ENCODE data around the gene RASAL3. TPM values are rescaled to one million over a fixed set of nuclear protein-coding genes. Genes with fewer than 3 reads are reported as not detected.
"Not testable (repeated sequence)": the region's sequence is repeated elsewhere in the genome, so short reads cannot be mapped to it uniquely, and the experiment has no call there.

Gene RASAL3
- total RNA-seq, 1 donor from 2014 or later = not detected

- Mint-ChIP-seq H3K4me3 (ENCODE audit: unreplicated experiment) (peak within 1 kb of the TSS; percentile 98), H3K36me3 (ENCODE audit: unreplicated experiment) (peaks cover 21% of the 10 kb centered on the region), H3K27ac (ENCODE audit: unreplicated experiment) (peak within 1 kb of the TSS; percentile 96), H3K27me3 (ENCODE audit: unreplicated experiment) (no peaks in the 10 kb centered on the region), H3K9me3 (ENCODE audit: unreplicated experiment) (no peaks in the 10 kb centered on the region), H3K4me1 (ENCODE audit: unreplicated experiment) (peaks cover 33% of the 10 kb centered on the region)
- peak; percentile 84 for TF ChIP-seq CTCF (IDR thresholded peaks at IDR 0.05)
- DNase-seq (ENCODE audit: extremely low spot score, unreplicated experiment) = peak; percentile 99
Measured at GRCh38 chr19:15418579-15419412, 45.5 kb downstream of the RASAL3 start, which contains the start of gene AKAP8L. Gene AKAP8L, minus strand, starts transcription at chr19:15418988. Its CDS starts 65 bp downstream, at chr19:15418923.

DNA sequence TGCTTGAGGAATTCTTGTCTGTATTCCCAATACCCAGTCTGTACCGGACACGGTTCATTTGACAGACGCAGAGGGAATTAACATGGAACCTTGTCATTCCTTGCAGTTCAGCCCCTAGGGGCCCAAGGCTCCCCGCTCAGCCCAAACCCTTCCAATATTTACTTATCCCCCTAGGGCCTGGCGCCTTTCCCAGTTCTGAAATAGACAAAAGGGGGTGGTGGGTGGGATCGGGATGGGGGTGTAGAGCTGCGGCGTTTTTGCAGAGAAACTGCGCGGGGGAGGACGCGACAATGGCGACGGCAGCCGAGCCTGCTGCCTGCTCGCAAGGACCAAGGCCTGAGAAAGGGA lies 46.1 kb downstream of the RASAL3 start:
- H3K27ac Mint-ChIP-seq (ENCODE audit: unreplicated experiment) = peak overlapping the region; percentile 76
- no peak for DNase-seq (ENCODE audit: extremely low spot score, unreplicated experiment)

GRCh38 chr19:15417699-15418098 lies 46.6 kb downstream of the RASAL3 start:
- Mint-ChIP-seq H3K27ac (ENCODE audit: unreplicated experiment) (peak overlapping the region; percentile 76), H3K36me3 (ENCODE audit: unreplicated experiment) (peaks cover 11% of the 10 kb centered on the region), H3K27me3 (ENCODE audit: unreplicated experiment) (no peaks in the 10 kb centered on the region), H3K4me1 (ENCODE audit: unreplicated experiment) (peaks cover 43% of the 10 kb centered on the region), H3K4me3 (ENCODE audit: unreplicated experiment) (peak overlapping the region; percentile 98), H3K9me3 (ENCODE audit: unreplicated experiment) (no peaks in the 10 kb centered on the region)
- TF ChIP-seq CTCF (IDR thresholded peaks at IDR 0.05) = no peak
- DNase-seq (ENCODE audit: extremely low spot score, unreplicated experiment) = no peak

More for the DNA sequence above, 46.1 kb downstream of the RASAL3 start:
- Mint-ChIP-seq H3K4me1 (ENCODE audit: unreplicated experiment) (peaks cover 38% of the 10 kb centered on the region), H3K4me3 (ENCODE audit: unreplicated experiment) (peak overlapping the region; percentile 98), H3K27me3 (ENCODE audit: unreplicated experiment) (no peaks in the 10 kb centered on the region), H3K36me3 (ENCODE audit: unreplicated experiment) (peaks cover 16% of the 10 kb centered on the region), H3K9me3 (ENCODE audit: unreplicated experiment) (no peaks in the 10 kb centered on the region)
- TF ChIP-seq CTCF (IDR thresholded peaks at IDR 0.05) = no peak

DNA sequence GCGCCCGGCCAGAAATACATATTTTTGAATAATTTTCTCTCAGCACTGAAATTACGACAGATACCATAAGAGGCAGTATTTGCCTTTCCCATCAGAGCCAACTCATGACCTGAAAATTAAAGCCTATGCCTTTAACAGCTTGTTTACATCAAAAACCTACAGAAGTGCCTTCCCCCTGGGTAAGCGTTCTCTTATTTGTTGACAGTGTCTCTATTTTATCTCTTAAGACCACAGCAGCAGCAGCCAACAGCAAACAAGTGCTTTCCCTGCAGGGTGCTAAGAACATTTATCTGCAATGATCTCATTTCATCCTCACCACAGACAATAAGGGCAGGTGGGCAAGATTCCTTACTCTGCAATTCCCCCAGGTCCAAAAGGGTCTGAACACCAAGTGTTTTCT lies 51.5 kb downstream of the RASAL3 start:
- DNase-seq (ENCODE audit: extremely low spot score, unreplicated experiment) = no peak
- H3K36me3 Mint-ChIP-seq (ENCODE audit: unreplicated experiment) = peaks cover 12% of the 10 kb centered on the region
- peak overlapping the region; percentile 40 for H3K27ac Mint-ChIP-seq (ENCODE audit: unreplicated experiment)
- TF ChIP-seq CTCF (IDR thresholded peaks at IDR 0.05) = no peak
- H3K9me3 Mint-ChIP-seq (ENCODE audit: unreplicated experiment) = no peaks in the 10 kb centered on the region
- no peaks in the 10 kb centered on the region for H3K27me3 Mint-ChIP-seq (ENCODE audit: unreplicated experiment)
- H3K4me3 Mint-ChIP-seq (ENCODE audit: unreplicated experiment) = no peak overlapping the region
- H3K4me1 Mint-ChIP-seq (ENCODE audit: unreplicated experiment) = peaks cover 41% of the 10 kb centered on the region

DNA sequence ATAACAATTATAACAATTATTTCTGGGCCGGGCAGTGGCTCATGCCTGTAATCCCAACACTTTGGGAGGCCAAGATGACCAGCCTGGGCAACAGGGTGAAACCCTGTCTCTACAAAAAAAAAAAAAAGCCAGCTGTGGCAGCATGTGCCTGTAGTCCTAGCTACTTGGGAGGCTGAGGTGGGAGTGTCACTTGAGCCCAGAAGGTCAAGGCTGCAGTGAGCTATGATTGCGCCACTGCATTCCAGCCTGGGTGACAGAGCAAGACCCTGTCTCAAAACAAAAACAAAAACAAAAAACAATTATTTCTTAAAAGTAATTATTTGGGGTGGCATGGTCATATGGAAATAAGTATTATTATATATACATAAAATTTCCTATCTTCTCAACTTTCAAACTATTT lies 53.0 kb downstream of the RASAL3 start:
- peak overlapping the region; percentile 44 for H3K27ac Mint-ChIP-seq (ENCODE audit: unreplicated experiment)

More for the DNA sequence above, 53.0 kb downstream of the RASAL3 start:
- not testable (repeated sequence) for H3K27me3 Mint-ChIP-seq (ENCODE audit: unreplicated experiment); H3K9me3 Mint-ChIP-seq (ENCODE audit: unreplicated experiment); DNase-seq (ENCODE audit: extremely low spot score, unreplicated experiment); H3K4me3 Mint-ChIP-seq (ENCODE audit: unreplicated experiment)
- peaks cover 19% of the 10 kb centered on the region for H3K36me3 Mint-ChIP-seq (ENCODE audit: unreplicated experiment)
- peaks cover 33% of the 10 kb centered on the region for H3K4me1 Mint-ChIP-seq (ENCODE audit: unreplicated experiment)
